ENCODE data around the gene SLC43A1. TPM values are rescaled to one million over a fixed set of nuclear protein-coding genes. Genes with fewer than 3 reads are reported as not detected.
A peak's percentile ranks its signal among the peaks of the same experiment; 100 is the strongest.

The SLC43A1 gene
- total RNA-seq, 1 experiment from 2014 or later = 11.8 TPM

DNA sequence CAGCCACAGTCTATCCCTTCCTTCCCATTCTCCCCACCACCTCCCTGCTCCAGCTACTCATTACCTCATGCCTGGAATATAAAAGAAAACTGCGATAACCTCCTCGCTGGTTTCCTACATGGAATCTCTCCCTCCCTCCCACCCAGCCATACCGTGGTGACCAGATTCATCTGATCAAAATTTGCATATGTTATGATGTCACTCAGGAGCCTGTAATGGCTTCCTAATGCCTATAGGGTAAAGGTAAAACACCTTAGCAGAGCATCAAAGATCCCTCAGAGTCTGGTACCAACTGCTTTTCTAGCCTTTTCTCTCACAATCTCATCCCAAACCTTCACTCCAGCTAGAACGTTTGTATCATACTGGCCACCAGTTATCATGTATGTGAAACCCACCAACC lies 35.6 kb downstream of the SLC43A1 start:
- H2AFZ ChIP-seq (ENCODE audit: low read depth, low read length, poor library complexity, severe bottlenecking) = no peak overlapping the region
- ChIA-PET POLR2A (no interaction called here), RAD21 (ENCODE audit: low non-redundant PET in 1 of 2, low total read pairs in 2 of 2, uncharacterized antibody in 2 of 2, unreplicated experiment in 2 of 2) (no interaction called here), CTCF (interaction anchor here (1.0 to 2.0 kb wide), 3 partner anchors 13 to 48 kb away, joined by 3 to 8 read pairs (median 5); no protein-coding TSS in a partner anchor)
- no peak overlapping the region for H3K4me2 ChIP-seq (ENCODE audit: low read length)
- H3K79me2 ChIP-seq (ENCODE audit: insufficient read depth, low read length) = no peaks in the 10 kb centered on the region
- H3K4me3 ChIP-seq (replicated peaks in 1 of 2; ENCODE audit: low read depth in 1 of 2, low read length in 2 of 2) = no peak overlapping the region
- H3K36me3 ChIP-seq (ENCODE audit: control insufficient read depth in 1 of 2, insufficient read depth in 2 of 2, low read length in 2 of 2) = no peaks in the 10 kb centered on the region
- DNase-seq (ENCODE audit: low read depth, low spot score) = no peak
- peak; percentile 59 for ATAC-seq
- H3K4me1 ChIP-seq (ENCODE audit: control insufficient read depth in 1 of 2, insufficient read depth in 2 of 2, low read length in 2 of 2) = no peaks in the 10 kb centered on the region
- H4K20me1 ChIP-seq (ENCODE audit: insufficient read depth) = no peaks in the 10 kb centered on the region
- intact Hi-C loops (cut with micrococcal nuclease) = no loop called here
- H3K9ac ChIP-seq (ENCODE audit: low read length) = no peak overlapping the region
- H3K27ac ChIP-seq (ENCODE audit: low read depth, low read length) = no peak overlapping the region
- H3K27me3 ChIP-seq (ENCODE audit: insufficient read depth, low read length) = no peaks in the 10 kb centered on the region
- TF ChIP-seq EZH2phosphoT487 (IDR thresholded peaks at IDR 0.05; ENCODE audit: borderline replicate concordance) (no peak), ELF1 (IDR thresholded peaks at IDR 0.05; ENCODE audit: borderline replicate concordance, low read depth) (no peak), POLR2AphosphoS5 (IDR thresholded peaks at IDR 0.05; ENCODE audit: low read depth, low read length) (no peak), RAD21 (IDR thresholded peaks at IDR 0.05; ENCODE audit: low read depth) (no peak), SRF (IDR thresholded peaks at IDR 0.05; ENCODE audit: low read depth) (no peak), SP1 (IDR thresholded peaks at IDR 0.05; ENCODE audit: low read depth) (no peak), YY1 (IDR thresholded peaks at IDR 0.05; ENCODE audit: extremely low read depth, insufficient replicate concordance, low read depth, low read length) (no peak), ZNF274 (IDR thresholded peaks at IDR 0.05; ENCODE audit: low read depth, low read length) (no peak), CBX3 (IDR thresholded peaks at IDR 0.05; ENCODE audit: low read depth) (no peak), SIN3A (IDR thresholded peaks at IDR 0.05; ENCODE audit: low read depth) (no peak), TCF7L2 (IDR thresholded peaks at IDR 0.05; ENCODE audit: borderline replicate concordance, extremely low read depth, insufficient read depth, insufficient read length) (no peak), ZFX (IDR thresholded peaks at IDR 0.05) (no peak), EGR1 (IDR thresholded peaks at IDR 0.05; ENCODE audit: low read depth) (no peak), FOSL1 (IDR thresholded peaks at IDR 0.05; ENCODE audit: low read depth) (no peak), POLR2A (IDR thresholded peaks at IDR 0.05; ENCODE audit: borderline replicate concordance, extremely low read depth, insufficient read depth, insufficient read length) (no peak)
- TF ChIP-seq, protein P1, sequence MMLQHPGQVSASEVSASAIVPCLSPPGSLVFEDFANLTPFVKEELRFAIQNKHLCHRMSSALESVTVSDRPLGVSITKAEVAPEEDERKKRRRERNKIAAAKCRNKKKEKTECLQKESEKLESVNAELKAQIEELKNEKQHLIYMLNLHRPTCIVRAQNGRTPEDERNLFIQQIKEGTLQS (IDR thresholded peaks at IDR 0.05) = no peak
- TF ChIP-seq, protein P2, sequence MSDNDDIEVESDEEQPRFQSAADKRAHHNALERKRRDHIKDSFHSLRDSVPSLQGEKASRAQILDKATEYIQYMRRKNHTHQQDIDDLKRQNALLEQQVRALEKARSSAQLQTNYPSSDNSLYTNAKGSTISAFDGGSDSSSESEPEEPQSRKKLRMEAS (IDR thresholded peaks at IDR 0.05) = no peak
- TF ChIP-seq, protein P3, sequence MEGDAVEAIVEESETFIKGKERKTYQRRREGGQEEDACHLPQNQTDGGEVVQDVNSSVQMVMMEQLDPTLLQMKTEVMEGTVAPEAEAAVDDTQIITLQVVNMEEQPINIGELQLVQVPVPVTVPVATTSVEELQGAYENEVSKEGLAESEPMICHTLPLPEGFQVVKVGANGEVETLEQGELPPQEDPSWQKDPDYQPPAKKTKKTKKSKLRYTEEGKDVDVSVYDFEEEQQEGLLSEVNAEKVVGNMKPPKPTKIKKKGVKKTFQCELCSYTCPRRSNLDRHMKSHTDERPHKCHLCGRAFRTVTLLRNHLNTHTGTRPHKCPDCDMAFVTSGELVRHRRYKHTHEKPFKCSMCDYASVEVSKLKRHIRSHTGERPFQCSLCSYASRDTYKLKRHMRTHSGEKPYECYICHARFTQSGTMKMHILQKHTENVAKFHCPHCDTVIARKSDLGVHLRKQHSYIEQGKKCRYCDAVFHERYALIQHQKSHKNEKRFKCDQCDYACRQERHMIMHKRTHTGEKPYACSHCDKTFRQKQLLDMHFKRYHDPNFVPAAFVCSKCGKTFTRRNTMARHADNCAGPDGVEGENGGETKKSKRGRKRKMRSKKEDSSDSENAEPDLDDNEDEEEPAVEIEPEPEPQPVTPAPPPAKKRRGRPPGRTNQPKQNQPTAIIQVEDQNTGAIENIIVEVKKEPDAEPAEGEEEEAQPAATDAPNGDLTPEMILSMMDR (IDR thresholded peaks at IDR 0.05 in 2 of 3, conservative IDR thresholded peaks at IDR 0.05 in 1 of 3; ENCODE audit: borderline replicate concordance in 1 of 3, insufficient read depth in 1 of 3, low read depth in 2 of 3, low read length in 2 of 3) = no peak
- TF ChIP-seq, protein P4, sequence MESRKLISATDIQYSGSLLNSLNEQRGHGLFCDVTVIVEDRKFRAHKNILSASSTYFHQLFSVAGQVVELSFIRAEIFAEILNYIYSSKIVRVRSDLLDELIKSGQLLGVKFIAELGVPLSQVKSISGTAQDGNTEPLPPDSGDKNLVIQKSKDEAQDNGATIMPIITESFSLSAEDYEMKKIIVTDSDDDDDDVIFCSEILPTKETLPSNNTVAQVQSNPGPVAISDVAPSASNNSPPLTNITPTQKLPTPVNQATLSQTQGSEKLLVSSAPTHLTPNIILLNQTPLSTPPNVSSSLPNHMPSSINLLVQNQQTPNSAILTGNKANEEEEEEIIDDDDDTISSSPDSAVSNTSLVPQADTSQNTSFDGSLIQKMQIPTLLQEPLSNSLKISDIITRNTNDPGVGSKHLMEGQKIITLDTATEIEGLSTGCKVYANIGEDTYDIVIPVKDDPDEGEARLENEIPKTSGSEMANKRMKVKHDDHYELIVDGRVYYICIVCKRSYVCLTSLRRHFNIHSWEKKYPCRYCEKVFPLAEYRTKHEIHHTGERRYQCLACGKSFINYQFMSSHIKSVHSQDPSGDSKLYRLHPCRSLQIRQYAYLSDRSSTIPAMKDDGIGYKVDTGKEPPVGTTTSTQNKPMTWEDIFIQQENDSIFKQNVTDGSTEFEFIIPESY (IDR thresholded peaks at IDR 0.05; ENCODE audit: extremely low read depth, insufficient replicate concordance, low read length) = no peak
- TF ChIP-seq, protein P5, sequence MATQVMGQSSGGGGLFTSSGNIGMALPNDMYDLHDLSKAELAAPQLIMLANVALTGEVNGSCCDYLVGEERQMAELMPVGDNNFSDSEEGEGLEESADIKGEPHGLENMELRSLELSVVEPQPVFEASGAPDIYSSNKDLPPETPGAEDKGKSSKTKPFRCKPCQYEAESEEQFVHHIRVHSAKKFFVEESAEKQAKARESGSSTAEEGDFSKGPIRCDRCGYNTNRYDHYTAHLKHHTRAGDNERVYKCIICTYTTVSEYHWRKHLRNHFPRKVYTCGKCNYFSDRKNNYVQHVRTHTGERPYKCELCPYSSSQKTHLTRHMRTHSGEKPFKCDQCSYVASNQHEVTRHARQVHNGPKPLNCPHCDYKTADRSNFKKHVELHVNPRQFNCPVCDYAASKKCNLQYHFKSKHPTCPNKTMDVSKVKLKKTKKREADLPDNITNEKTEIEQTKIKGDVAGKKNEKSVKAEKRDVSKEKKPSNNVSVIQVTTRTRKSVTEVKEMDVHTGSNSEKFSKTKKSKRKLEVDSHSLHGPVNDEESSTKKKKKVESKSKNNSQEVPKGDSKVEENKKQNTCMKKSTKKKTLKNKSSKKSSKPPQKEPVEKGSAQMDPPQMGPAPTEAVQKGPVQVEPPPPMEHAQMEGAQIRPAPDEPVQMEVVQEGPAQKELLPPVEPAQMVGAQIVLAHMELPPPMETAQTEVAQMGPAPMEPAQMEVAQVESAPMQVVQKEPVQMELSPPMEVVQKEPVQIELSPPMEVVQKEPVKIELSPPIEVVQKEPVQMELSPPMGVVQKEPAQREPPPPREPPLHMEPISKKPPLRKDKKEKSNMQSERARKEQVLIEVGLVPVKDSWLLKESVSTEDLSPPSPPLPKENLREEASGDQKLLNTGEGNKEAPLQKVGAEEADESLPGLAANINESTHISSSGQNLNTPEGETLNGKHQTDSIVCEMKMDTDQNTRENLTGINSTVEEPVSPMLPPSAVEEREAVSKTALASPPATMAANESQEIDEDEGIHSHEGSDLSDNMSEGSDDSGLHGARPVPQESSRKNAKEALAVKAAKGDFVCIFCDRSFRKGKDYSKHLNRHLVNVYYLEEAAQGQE (IDR thresholded peaks at IDR 0.05; ENCODE audit: low read depth) = no peak
- no TSS peak for BruUV-seq (replicated peaks)
- H3K9me3 ChIP-seq (ENCODE audit: control insufficient read depth in 1 of 2, insufficient read depth in 1 of 2, low read depth in 1 of 2, low read length in 2 of 2) = no peaks in the 10 kb centered on the region
- H3K9me2 ChIP-seq (ENCODE audit: insufficient read depth) = no peaks in the 10 kb centered on the region
